ENCODE data around the gene SIPA1. TPM values are rescaled to one million over a fixed set of nuclear protein-coding genes. Genes with fewer than 3 reads are reported as not detected.

SIPA1 gene
- total and polyA plus RNA-seq, 9 of the 15 experiments (the other 6 are each of a cell fraction or from before 2014, with no cell fraction given), result 0.25 to 85.8 (median 16.8) TPM

- TF ChIP-seq CHD7 (IDR thresholded peaks at IDR 0.05; ENCODE audit: low read depth, low read length) (no peak), ZEB2 (IDR thresholded peaks at IDR 0.05) (no peak), ADNP (tag; IDR thresholded peaks at IDR 0.05) (no peak), TFE3 (CRISPR knock-in tag; IDR thresholded peaks at IDR 0.05) (no peak), ATF1 (CRISPR knock-in tag; IDR thresholded peaks at IDR 0.05) (no peak), ATF1 (tag; IDR thresholded peaks at IDR 0.05) (peak; percentile 91), ZFPM2 (CRISPR knock-in tag; IDR thresholded peaks at IDR 0.05) (no peak), PTBP1 (IDR thresholded peaks at IDR 0.05; ENCODE audit: low read depth, low read length) (no peak), MLLT1 (IDR thresholded peaks at IDR 0.05) (peak in 1 of 2 experiments; percentile 49; a peak in 1 of 4 replicates), ILF3 (IDR thresholded peaks at IDR 0.05; ENCODE audit: borderline replicate concordance) (no peak), NFIX (CRISPR knock-in tag; IDR thresholded peaks at IDR 0.05; ENCODE audit: low read depth) (peak; percentile 50; the same call in 1 of the 2 replicates), EZH2 (IDR thresholded peaks at IDR 0.05; ENCODE audit: borderline replicate concordance, low read depth, low read length) (no peak)
Measured at GRCh38 chr11:65662799-65663638, 25.1 kb downstream of the SIPA1 start, which contains the start of gene RELA (continued).
